Central memory CD4-positive, alpha-beta T cell (primary cell): ENCODE data around the gene ST3GAL3.

ENCODE experiments used
- DNase-seq: peaks from one replicate; pipeline ENCODE4 v3.0.0; 2022

The ST3GAL3 gene

GRCh38 chr1:43789604-43790550, 82.5 kb downstream of the ST3GAL3 start:
- peak; percentile 10 for DNase-seq

- no peak for DNase-seq
Measured at GRCh38 chr1:43791243-43791642, 83.9 kb downstream of the ST3GAL3 start.

- no peak for DNase-seq
Measured at GRCh38 chr1:43796111-43796581, 88.8 kb downstream of the ST3GAL3 start.

GRCh38 chr1:43797891-43798290, 90.6 kb downstream of the ST3GAL3 start:
- DNase-seq = no peak

GRCh38 chr1:43799656-43800635, 92.6 kb downstream of the ST3GAL3 start:
- DNase-seq = no peak

GRCh38 chr1:43800771-43801170, 93.4 kb downstream of the ST3GAL3 start:
- DNase-seq = no peak

- DNase-seq = no peak
Measured at GRCh38 chr1:43801203-43801602, 93.9 kb downstream of the ST3GAL3 start.

GRCh38 chr1:43802356-43802980, 95.1 kb downstream of the ST3GAL3 start:
- DNase-seq = no peak

GRCh38 chr1:43803105-43803504, 95.8 kb downstream of the ST3GAL3 start:
- DNase-seq = no peak

- no peak for DNase-seq
Measured at GRCh38 chr1:43803646-43804045, 96.3 kb downstream of the ST3GAL3 start.

- DNase-seq = no peak
Measured at GRCh38 chr1:43804569-43804968, 97.2 kb downstream of the ST3GAL3 start.

GRCh38 chr1:43805340-43805739, 98.0 kb downstream of the ST3GAL3 start:
- no peak for DNase-seq

GRCh38 chr1:43806183-43806582, 98.8 kb downstream of the ST3GAL3 start:
- no peak for DNase-seq

- DNase-seq = no peak
Measured at GRCh38 chr1:43809097-43809673, 101.8 kb downstream of the ST3GAL3 start.

- no peak for DNase-seq
Measured at GRCh38 chr1:43812579-43812978, 105.2 kb downstream of the ST3GAL3 start.

GRCh38 chr1:43814401-43814800, 107.1 kb downstream of the ST3GAL3 start:
- DNase-seq = no peak

GRCh38 chr1:43817304-43817939, 110.1 kb downstream of the ST3GAL3 start:
- no peak for DNase-seq

GRCh38 chr1:43818691-43819090, 111.4 kb downstream of the ST3GAL3 start:
- no peak for DNase-seq

GRCh38 chr1:43819357-43819756, 112.0 kb downstream of the ST3GAL3 start:
- DNase-seq = no peak

- DNase-seq = no peak
Measured at GRCh38 chr1:43821471-43821870, 114.1 kb downstream of the ST3GAL3 start.

GRCh38 chr1:43822040-43822690, 114.8 kb downstream of the ST3GAL3 start:
- no peak for DNase-seq
